ENCODE measurements around the gene WNK1. TPM values are rescaled to one million over a fixed set of nuclear protein-coding genes. Genes with fewer than 3 reads are reported as not detected.

Gene WNK1
- total RNA-seq, 2 donors from 2014 or later, result 215 to 220 TPM

- H3K27ac Mint-ChIP-seq, result peak overlapping the region; percentile 34
- H3K27me3 Mint-ChIP-seq, result no peaks in the 10 kb centered on the region
- H3K36me3 Mint-ChIP-seq (ENCODE audit: low read depth), result peaks cover 11% of the 10 kb centered on the region
These were observed 66.4 kb downstream of the WNK1 start for GRCh38 chr12:818733-819132.

GRCh38 chr12:820336-820735 is 68.0 kb downstream of the WNK1 start:
- H3K27me3 Mint-ChIP-seq, result no peaks in the 10 kb centered on the region
- H3K36me3 Mint-ChIP-seq (ENCODE audit: low read depth), result peaks cover 11% of the 10 kb centered on the region
- no peaks in the 10 kb centered on the region for H3K9me3 ChIP-seq (ENCODE audit: control insufficient read depth, low read length, poor library complexity, severe bottlenecking)
- H3K27ac Mint-ChIP-seq, result peak overlapping the region; percentile 81
- DNase-seq (no peak), ATAC-seq (peak; percentile 27)
- H3K4me3 Mint-ChIP-seq, result no peak overlapping the region
- peaks cover 36% of the 10 kb centered on the region for H3K4me1 Mint-ChIP-seq

More at GRCh38 chr12:818733-819132, 66.4 kb downstream of the WNK1 start:
- peaks cover 42% of the 10 kb centered on the region for H3K4me1 Mint-ChIP-seq
- no peaks in the 10 kb centered on the region for H3K9me3 ChIP-seq (ENCODE audit: control insufficient read depth, low read length, poor library complexity, severe bottlenecking)
- DNase-seq (no peak), ATAC-seq (no peak)
- H3K4me3 Mint-ChIP-seq, result no peak overlapping the region

GRCh38 chr12:823028-823698 is 70.8 kb downstream of the WNK1 start:
- Mint-ChIP-seq H3K36me3 (ENCODE audit: low read depth) (peaks cover 4% of the 10 kb centered on the region), H3K4me1 (peaks cover 28% of the 10 kb centered on the region), H3K27ac (no peak overlapping the region), H3K4me3 (no peak overlapping the region), H3K27me3 (no peaks in the 10 kb centered on the region)
- no peaks in the 10 kb centered on the region for H3K9me3 ChIP-seq (ENCODE audit: control insufficient read depth, low read length, poor library complexity, severe bottlenecking)
- DNase-seq, result no peak
- ATAC-seq, result peak; percentile 50

- no peak overlapping the region for H3K4me3 Mint-ChIP-seq
- DNase-seq, result no peak
- peaks cover 18% of the 10 kb centered on the region for H3K4me1 Mint-ChIP-seq
- no peaks in the 10 kb centered on the region for H3K27me3 Mint-ChIP-seq
- no peaks in the 10 kb centered on the region for H3K9me3 ChIP-seq (ENCODE audit: control insufficient read depth, low read length, poor library complexity, severe bottlenecking)
- no peak for ATAC-seq
- H3K27ac Mint-ChIP-seq, result peak overlapping the region; percentile 63
- H3K36me3 Mint-ChIP-seq (ENCODE audit: low read depth), result peaks cover 5% of the 10 kb centered on the region
These were observed 74.0 kb downstream of the WNK1 start for GRCh38 chr12:826331-826730.

- peaks cover 22% of the 10 kb centered on the region for H3K4me1 Mint-ChIP-seq
- no peak for ATAC-seq
These were observed 76.5 kb downstream of the WNK1 start for GRCh38 chr12:828726-829395.

GRCh38 chr12:830111-830867 is 77.9 kb downstream of the WNK1 start:
- Mint-ChIP-seq H3K27ac (peak overlapping the region; percentile 49), H3K36me3 (ENCODE audit: low read depth) (peaks cover 9% of the 10 kb centered on the region), H3K4me1 (peaks cover 33% of the 10 kb centered on the region), H3K27me3 (no peaks in the 10 kb centered on the region), H3K4me3 (no peak overlapping the region)
- DNase-seq (no peak), ATAC-seq (no peak)
- H3K9me3 ChIP-seq (ENCODE audit: control insufficient read depth, low read length, poor library complexity, severe bottlenecking), result no peaks in the 10 kb centered on the region

More at GRCh38 chr12:828726-829395, 76.5 kb downstream of the WNK1 start:
- no peak overlapping the region for H3K27ac Mint-ChIP-seq
- H3K9me3 ChIP-seq (ENCODE audit: control insufficient read depth, low read length, poor library complexity, severe bottlenecking), result no peaks in the 10 kb centered on the region
- no peaks in the 10 kb centered on the region for H3K27me3 Mint-ChIP-seq
- H3K4me3 Mint-ChIP-seq, result no peak overlapping the region
- peaks cover 4% of the 10 kb centered on the region for H3K36me3 Mint-ChIP-seq (ENCODE audit: low read depth)
- DNase-seq, result no peak

GRCh38 chr12:835754-836518 is 83.6 kb downstream of the WNK1 start:
- Mint-ChIP-seq H3K36me3 (ENCODE audit: low read depth) (peaks cover 11% of the 10 kb centered on the region), H3K27ac (peak overlapping the region; percentile 4), H3K4me1 (peaks cover 33% of the 10 kb centered on the region), H3K4me3 (no peak overlapping the region), H3K27me3 (no peaks in the 10 kb centered on the region)
- DNase-seq (no peak), ATAC-seq (no peak)
- no peaks in the 10 kb centered on the region for H3K9me3 ChIP-seq (ENCODE audit: control insufficient read depth, low read length, poor library complexity, severe bottlenecking)

GRCh38 chr12:836952-837351 is 84.6 kb downstream of the WNK1 start:
- no peak overlapping the region for H3K4me3 Mint-ChIP-seq
- ATAC-seq (no peak), DNase-seq (no peak)
- no peaks in the 10 kb centered on the region for H3K9me3 ChIP-seq (ENCODE audit: control insufficient read depth, low read length, poor library complexity, severe bottlenecking)
- peak overlapping the region; percentile 65 for H3K27ac Mint-ChIP-seq
- no peaks in the 10 kb centered on the region for H3K27me3 Mint-ChIP-seq
- H3K36me3 Mint-ChIP-seq (ENCODE audit: low read depth), result peaks cover 11% of the 10 kb centered on the region
- peaks cover 40% of the 10 kb centered on the region for H3K4me1 Mint-ChIP-seq

- Mint-ChIP-seq H3K27me3 (no peaks in the 10 kb centered on the region), H3K36me3 (ENCODE audit: low read depth) (peaks cover 11% of the 10 kb centered on the region), H3K4me1 (peaks cover 42% of the 10 kb centered on the region), H3K27ac (peak overlapping the region; percentile 65), H3K4me3 (no peak overlapping the region)
- H3K9me3 ChIP-seq (ENCODE audit: control insufficient read depth, low read length, poor library complexity, severe bottlenecking), result no peaks in the 10 kb centered on the region
- no peak for ATAC-seq
- no peak for DNase-seq
These were observed 85.2 kb downstream of the WNK1 start for GRCh38 chr12:837548-837947.

GRCh38 chr12:843609-844008 is 91.2 kb downstream of the WNK1 start:
- Mint-ChIP-seq H3K36me3 (ENCODE audit: low read depth) (peaks cover 5% of the 10 kb centered on the region), H3K27ac (no peak overlapping the region), H3K27me3 (no peaks in the 10 kb centered on the region), H3K4me3 (no peak overlapping the region), H3K4me1 (peaks cover 37% of the 10 kb centered on the region)
- no peaks in the 10 kb centered on the region for H3K9me3 ChIP-seq (ENCODE audit: control insufficient read depth, low read length, poor library complexity, severe bottlenecking)
- DNase-seq (no peak), ATAC-seq (no peak)

GRCh38 chr12:846421-846820 is 94.0 kb downstream of the WNK1 start:
- Mint-ChIP-seq H3K27me3 (no peaks in the 10 kb centered on the region), H3K36me3 (ENCODE audit: low read depth) (no peaks in the 10 kb centered on the region), H3K27ac (peak overlapping the region; percentile 32), H3K4me1 (peaks cover 37% of the 10 kb centered on the region), H3K4me3 (no peak overlapping the region)
- no peaks in the 10 kb centered on the region for H3K9me3 ChIP-seq (ENCODE audit: control insufficient read depth, low read length, poor library complexity, severe bottlenecking)
- no peak for DNase-seq
- ATAC-seq, result no peak

- ATAC-seq (no peak), DNase-seq (no peak)
- peaks cover 35% of the 10 kb centered on the region for H3K4me1 Mint-ChIP-seq
These were observed 95.9 kb downstream of the WNK1 start for GRCh38 chr12:848173-848865.

More at GRCh38 chr12:848173-848865, 95.9 kb downstream of the WNK1 start:
- no peaks in the 10 kb centered on the region for H3K9me3 ChIP-seq (ENCODE audit: control insufficient read depth, low read length, poor library complexity, severe bottlenecking)
- Mint-ChIP-seq H3K27me3 (no peaks in the 10 kb centered on the region), H3K4me3 (peak overlapping the region; percentile 13), H3K27ac (peak overlapping the region; percentile 65), H3K36me3 (ENCODE audit: low read depth) (no peaks in the 10 kb centered on the region)
